Activated CD4-positive, alpha-beta T cell treated with anti-CD3 and anti-CD28 coated beads, Interleukin-2, amount 10 ng/mL, durations not matched to agents 24 days and 14 days (primary cell): ENCODE data around the gene SLC27A4. TPM values are rescaled to one million over a fixed set of nuclear protein-coding genes. Genes with fewer than 3 reads are reported as not detected.

Experiments
- DNase-seq: peaks from one replicate; pipeline ENCODE4 v3.0.0; 2022
- H3K27ac Mint-ChIP-seq: one replicate; pipeline ENCODE4 v1.8.0; 2022; ENCODE audit warnings: mild to moderate bottlenecking, mixed read lengths
- H3K27me3 Mint-ChIP-seq: one replicate; pipeline ENCODE4 v1.8.0; 2022; ENCODE audit warnings: mixed read lengths
- H3K36me3 Mint-ChIP-seq: one replicate; pipeline ENCODE4 v1.8.0; 2022; ENCODE audit warnings: low read depth, mild to moderate bottlenecking, mixed read lengths
- H3K4me1 Mint-ChIP-seq: one replicate; pipeline ENCODE4 v1.8.0; 2021; ENCODE audit warnings: mixed read lengths
- H3K4me3 Mint-ChIP-seq: one replicate; pipeline ENCODE4 v1.8.0; 2022; ENCODE audit warnings: mild to moderate bottlenecking, moderate library complexity, mixed read lengths
- H3K9me3 Mint-ChIP-seq: one replicate; pipeline ENCODE4 v1.8.0; 2021; ENCODE audit warnings: mixed read lengths
- intact Hi-C: fragments of 100-400 bp; cut with micrococcal nuclease; formaldehyde crosslinking; loops from one replicate; pipeline ENCODE4 v1.15.1; 2023
- total RNA-seq: library from RNA; stranded (reverse); gene quantifications from 2 replicates; pipeline ENCODE4 v1.2.3, GENCODE V29; 2022

Gene SLC27A4
- total RNA-seq: 37.0 and 37.9 TPM in 2 replicates

- H3K4me1 Mint-ChIP-seq: peaks cover 6% of the 10 kb centered on the region
- H3K27me3 Mint-ChIP-seq: no peaks in the 10 kb centered on the region
- no peaks in the 10 kb centered on the region for H3K9me3 Mint-ChIP-seq
- peak within 1 kb of the TSS; percentile 88 for H3K4me3 Mint-ChIP-seq
- H3K27ac Mint-ChIP-seq: peak within 1 kb of the TSS; percentile 92
- peak; percentile 96 for DNase-seq
- H3K36me3 Mint-ChIP-seq: peaks cover 11% of the 10 kb centered on the region
- intact Hi-C loops: loop anchor here (1.0 to 5.0 kb wide), 4 partner anchors 23 to 138 kb away; partner anchors contain the start of genes DNM1, GOLGA2, SWI5 and URM1
Measured at GRCh38 chr9:128339761-128340690, at the start of gene SLC27A4. Gene SLC27A4 (plus strand): TSS chr9:128340527. CDS start chr9:128343133, 2,606 bp downstream.

DNA sequence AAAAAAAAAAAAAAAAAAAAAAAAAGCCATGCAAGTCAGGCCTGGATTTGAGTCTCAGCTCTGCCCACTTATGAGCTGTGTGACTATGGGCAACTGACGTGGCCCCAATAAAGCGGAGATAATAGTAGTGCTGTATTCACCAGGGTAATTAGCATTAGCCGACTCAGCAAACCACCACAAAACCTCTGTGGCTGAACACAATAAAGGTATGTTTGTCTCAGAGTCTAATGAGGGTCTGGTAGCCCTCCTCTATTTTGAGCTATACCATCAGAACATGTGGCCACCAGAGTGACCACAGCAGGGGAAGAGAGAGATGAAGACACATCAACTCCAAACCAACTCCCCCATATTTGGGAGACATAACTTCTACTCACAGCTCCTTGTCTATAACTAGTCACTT is 48.3 kb upstream of the SLC27A4 start:
- Mint-ChIP-seq H3K9me3 (no peaks in the 10 kb centered on the region), H3K4me3 (no peak overlapping the region), H3K4me1 (no peaks in the 10 kb centered on the region), H3K36me3 (no peaks in the 10 kb centered on the region), H3K27ac (no peak overlapping the region), H3K27me3 (no peaks in the 10 kb centered on the region)
- no peak for DNase-seq
- intact Hi-C loops: no loop called here

DNA sequence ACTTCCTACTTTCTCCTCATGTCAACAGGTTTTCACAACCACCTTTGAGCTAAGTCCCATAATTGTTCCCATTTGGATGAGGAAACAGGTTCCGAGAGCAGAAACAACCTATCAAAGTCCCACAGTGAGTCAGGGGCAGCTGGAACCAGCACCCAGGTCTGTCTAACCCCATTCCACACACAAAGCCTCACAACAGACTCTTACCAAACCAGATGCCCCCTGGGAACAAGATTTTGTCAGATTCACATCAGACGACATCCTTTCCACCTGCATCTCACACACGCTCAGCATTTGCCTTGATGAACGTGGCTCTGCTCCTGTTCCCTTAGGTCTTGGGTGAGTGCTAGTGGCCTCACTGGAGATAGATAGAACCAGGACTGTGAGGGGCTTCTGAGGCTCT is 47.2 kb upstream of the SLC27A4 start:
- no peak for DNase-seq
- H3K27ac Mint-ChIP-seq: no peak overlapping the region
- no peaks in the 10 kb centered on the region for H3K4me1 Mint-ChIP-seq
- H3K36me3 Mint-ChIP-seq: no peaks in the 10 kb centered on the region
- intact Hi-C loops: no loop called here
- H3K4me3 Mint-ChIP-seq: no peak overlapping the region
- H3K9me3 Mint-ChIP-seq: no peaks in the 10 kb centered on the region
- H3K27me3 Mint-ChIP-seq: no peaks in the 10 kb centered on the region

- no peaks in the 10 kb centered on the region for H3K9me3 Mint-ChIP-seq
- H3K27ac Mint-ChIP-seq: no peak overlapping the region
- intact Hi-C loops: loop anchor here (2.0 kb wide), 1 partner anchor 119 kb away; no protein-coding TSS in a partner anchor
- no peak for DNase-seq
- H3K4me3 Mint-ChIP-seq: no peak overlapping the region
- H3K36me3 Mint-ChIP-seq: no peaks in the 10 kb centered on the region
- H3K4me1 Mint-ChIP-seq: no peaks in the 10 kb centered on the region
- H3K27me3 Mint-ChIP-seq: no peaks in the 10 kb centered on the region
Measured at GRCh38 chr9:128294142-128294541, 46.2 kb upstream of the SLC27A4 start.

- H3K27me3 Mint-ChIP-seq: no peaks in the 10 kb centered on the region
- H3K27ac Mint-ChIP-seq: no peak overlapping the region
- intact Hi-C loops: no loop called here
- no peaks in the 10 kb centered on the region for H3K36me3 Mint-ChIP-seq
- H3K4me3 Mint-ChIP-seq: no peak overlapping the region
- no peaks in the 10 kb centered on the region for H3K4me1 Mint-ChIP-seq
- DNase-seq: no peak
- H3K9me3 Mint-ChIP-seq: no peaks in the 10 kb centered on the region
Measured at GRCh38 chr9:128296340-128297220, 43.7 kb upstream of the SLC27A4 start.

GRCh38 chr9:128297221-128297773 is 43.0 kb upstream of the SLC27A4 start:
- Mint-ChIP-seq H3K36me3 (no peaks in the 10 kb centered on the region), H3K27ac (no peak overlapping the region), H3K27me3 (no peaks in the 10 kb centered on the region), H3K9me3 (no peaks in the 10 kb centered on the region), H3K4me3 (no peak overlapping the region), H3K4me1 (no peaks in the 10 kb centered on the region)
- intact Hi-C loops: no loop called here
- DNase-seq: no peak

DNA sequence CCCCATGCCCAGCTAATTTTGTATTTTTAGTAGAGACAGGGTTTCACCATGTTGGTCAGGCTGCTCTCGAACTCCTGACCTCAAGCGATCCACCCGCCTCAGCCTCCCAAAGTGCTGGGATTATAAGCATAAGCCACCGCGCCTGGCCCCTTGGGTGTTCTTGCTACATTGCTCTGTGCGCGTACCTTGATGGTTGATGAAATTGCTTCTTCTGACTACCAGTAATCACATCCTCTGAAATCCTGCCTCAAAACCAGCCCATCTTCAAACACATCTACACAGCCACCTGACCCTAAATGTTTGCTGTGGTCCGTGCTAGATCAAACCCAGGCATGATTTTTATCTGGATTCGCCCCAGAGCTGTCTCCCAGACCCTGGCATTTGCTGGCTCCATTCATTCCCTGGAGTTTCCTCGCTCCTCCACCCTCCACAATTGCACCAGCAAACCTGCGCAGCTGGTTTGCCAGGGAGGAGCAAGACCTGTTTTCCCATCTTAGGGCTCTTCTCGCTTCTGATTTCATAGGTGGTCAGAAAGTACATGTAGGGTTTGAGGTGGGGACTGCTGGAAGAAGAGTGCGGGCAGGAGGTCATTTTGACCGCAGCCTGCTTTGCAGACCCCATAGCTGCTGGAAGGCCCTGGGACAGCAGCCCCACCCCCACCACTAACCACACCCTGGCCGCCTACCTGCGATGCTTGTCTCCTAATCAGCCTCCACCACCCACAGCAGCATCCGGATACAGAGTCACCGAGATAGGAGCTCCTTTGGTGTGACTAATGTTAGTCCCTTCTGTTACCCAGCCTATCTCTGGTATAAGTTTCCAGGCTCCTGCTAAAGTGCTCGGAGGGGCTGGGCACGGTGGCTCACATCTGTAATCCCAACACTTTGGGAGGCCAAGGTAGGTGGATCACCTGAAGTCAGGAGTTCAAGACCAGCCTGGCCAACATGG is 41.5 kb upstream of the SLC27A4 start:
- H3K4me3 Mint-ChIP-seq: no peak overlapping the region
- DNase-seq: no peak
- intact Hi-C loops: no loop called here
- no peaks in the 10 kb centered on the region for H3K4me1 Mint-ChIP-seq
- H3K36me3 Mint-ChIP-seq: no peaks in the 10 kb centered on the region
- no peaks in the 10 kb centered on the region for H3K9me3 Mint-ChIP-seq
- no peak overlapping the region for H3K27ac Mint-ChIP-seq
- no peaks in the 10 kb centered on the region for H3K27me3 Mint-ChIP-seq

GRCh38 chr9:128304136-128304970 is 36.0 kb upstream of the SLC27A4 start:
- no peaks in the 10 kb centered on the region for H3K4me1 Mint-ChIP-seq

DNA sequence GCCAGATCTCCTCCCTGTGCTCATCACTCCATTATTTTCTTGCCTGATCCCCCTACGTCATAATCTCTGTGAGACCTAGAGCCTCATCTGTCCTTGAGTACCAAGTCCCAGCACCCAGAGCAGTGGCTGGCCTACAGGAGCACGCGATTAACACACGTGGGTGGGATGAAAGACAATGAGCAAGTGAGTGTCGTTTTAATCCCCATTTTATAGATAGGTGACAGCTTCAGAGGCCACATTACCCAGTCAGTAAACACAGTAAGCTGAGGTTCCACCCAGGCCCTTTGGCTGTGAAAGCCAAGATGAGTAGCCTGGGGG is 35.4 kb upstream of the SLC27A4 start:
- Mint-ChIP-seq H3K9me3 (no peaks in the 10 kb centered on the region), H3K4me3 (no peak overlapping the region), H3K36me3 (peaks cover 19% of the 10 kb centered on the region), H3K27ac (no peak overlapping the region), H3K4me1 (no peaks in the 10 kb centered on the region), H3K27me3 (no peaks in the 10 kb centered on the region)
- no peak for DNase-seq
- intact Hi-C loops: no loop called here

More at GRCh38 chr9:128304136-128304970, 36.0 kb upstream of the SLC27A4 start:
- Mint-ChIP-seq H3K9me3 (no peaks in the 10 kb centered on the region), H3K36me3 (peaks cover 13% of the 10 kb centered on the region), H3K27me3 (no peaks in the 10 kb centered on the region), H3K4me3 (no peak overlapping the region), H3K27ac (no peak overlapping the region)
- no peak for DNase-seq
- intact Hi-C loops: no loop called here

GRCh38 chr9:128309551-128309950 is 30.8 kb upstream of the SLC27A4 start:
- no peak for DNase-seq
- H3K36me3 Mint-ChIP-seq: peaks cover 27% of the 10 kb centered on the region
- no peak overlapping the region for H3K27ac Mint-ChIP-seq
- no peak overlapping the region for H3K4me3 Mint-ChIP-seq
- no peaks in the 10 kb centered on the region for H3K4me1 Mint-ChIP-seq
- intact Hi-C loops: no loop called here
- no peaks in the 10 kb centered on the region for H3K27me3 Mint-ChIP-seq
- H3K9me3 Mint-ChIP-seq: no peaks in the 10 kb centered on the region

DNA sequence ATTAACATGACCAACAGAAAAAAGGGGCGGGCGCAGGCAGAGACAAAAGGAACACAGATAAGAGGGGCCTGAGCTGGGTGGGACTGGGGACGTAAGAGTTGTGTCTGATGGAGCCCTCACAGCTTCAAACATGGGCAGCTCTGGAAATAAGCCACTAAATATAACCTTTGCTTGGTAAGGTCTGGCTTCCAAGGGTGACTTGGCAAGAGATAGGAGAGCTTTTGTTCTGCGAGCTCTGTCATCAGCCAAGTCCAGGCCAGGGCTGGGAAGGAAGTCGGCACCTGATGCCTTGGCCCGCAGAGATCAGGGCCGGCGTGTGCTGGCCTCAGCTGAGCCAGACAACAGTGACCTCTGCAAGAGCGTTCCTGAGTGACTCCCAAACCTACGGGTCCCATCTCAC is 29.9 kb upstream of the SLC27A4 start:
- H3K4me3 Mint-ChIP-seq: no peak overlapping the region
- no peak overlapping the region for H3K27ac Mint-ChIP-seq
- DNase-seq: no peak
- H3K36me3 Mint-ChIP-seq: peaks cover 29% of the 10 kb centered on the region
- H3K27me3 Mint-ChIP-seq: no peaks in the 10 kb centered on the region
- intact Hi-C loops: no loop called here
- H3K4me1 Mint-ChIP-seq: no peaks in the 10 kb centered on the region
- H3K9me3 Mint-ChIP-seq: no peaks in the 10 kb centered on the region

DNA sequence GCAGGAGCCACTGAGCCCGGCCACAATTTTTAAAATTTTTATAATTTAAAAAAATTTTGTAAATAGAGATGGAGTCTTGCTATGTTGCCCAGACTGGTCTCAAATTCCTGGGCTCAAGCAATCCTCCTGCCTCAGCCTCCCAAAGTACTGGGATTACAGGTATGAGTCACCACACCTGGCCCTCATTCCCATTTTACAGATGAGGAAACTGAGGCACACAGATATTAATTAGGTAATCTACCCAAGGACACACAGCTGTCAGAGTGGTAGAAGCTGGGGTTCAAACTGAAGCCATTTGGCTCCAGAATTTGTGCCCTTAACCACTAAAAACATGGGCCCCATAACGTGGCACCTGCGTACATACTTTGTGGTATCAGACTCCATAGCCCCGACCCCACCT is 25.6 kb upstream of the SLC27A4 start:
- no peak overlapping the region for H3K27ac Mint-ChIP-seq
- H3K4me1 Mint-ChIP-seq: no peaks in the 10 kb centered on the region
- no peaks in the 10 kb centered on the region for H3K27me3 Mint-ChIP-seq
- H3K36me3 Mint-ChIP-seq: peaks cover 19% of the 10 kb centered on the region
- no peaks in the 10 kb centered on the region for H3K9me3 Mint-ChIP-seq
- DNase-seq: no peak
- H3K4me3 Mint-ChIP-seq: no peak overlapping the region
- intact Hi-C loops: no loop called here
